Trophoblast cell (in vitro differentiated cells and primary cell): ENCODE results near the gene ZNF334.

Source experiments
- DNase-seq, 2 donors: peaks; one replicate each; pipeline ENCODE4 v3.0.0-alpha.2; 2016
- H2AFZ ChIP-seq: 2 replicates; pipeline ENCODE4 v1.6.1; 2013; ENCODE audit warnings: low read length, moderate library complexity, mild to moderate bottlenecking; ENCODE audit not compliant: insufficient read depth, poor library complexity
- H2AK5ac ChIP-seq: 2 replicates; pipeline ENCODE4 v1.6.1; 2013; ENCODE audit warnings: mild to moderate bottlenecking, low read length
- H2BK120ac ChIP-seq: 2 replicates; pipeline ENCODE4 v1.6.1; 2013; ENCODE audit warnings: low read length, mild to moderate bottlenecking, moderate library complexity; ENCODE audit not compliant: insufficient read depth, poor library complexity
- H2BK12ac ChIP-seq: 2 replicates; pipeline ENCODE4 v1.6.1; 2013; ENCODE audit warnings: mild to moderate bottlenecking, low read length, moderate library complexity
- H2BK5ac ChIP-seq: 2 replicates; pipeline ENCODE4 v1.6.1; 2013; ENCODE audit warnings: low read length, low read depth, moderate library complexity, mild to moderate bottlenecking; ENCODE audit not compliant: poor library complexity
- H3K14ac ChIP-seq: 2 replicates; pipeline ENCODE4 v1.6.1; 2013; ENCODE audit warnings: mild to moderate bottlenecking, low read length
- H3K18ac ChIP-seq: 2 replicates; pipeline ENCODE4 v1.6.1; 2013; ENCODE audit warnings: mild to moderate bottlenecking, low read length
- H3K23ac ChIP-seq: 2 replicates; pipeline ENCODE4 v1.6.1; 2013; ENCODE audit warnings: low read length
- H3K27ac ChIP-seq: 2 replicates; pipeline ENCODE4 v1.5.1; 2013; ENCODE audit warnings: low read depth, mild to moderate bottlenecking, inconsistent platforms, low read length, moderate library complexity
- H3K27me3 ChIP-seq: 2 replicates; pipeline ENCODE4 v1.6.1; 2013; ENCODE audit warnings: inconsistent platforms, mild to moderate bottlenecking, low read length, moderate library complexity; ENCODE audit not compliant: insufficient read depth
- H3K36me3 ChIP-seq, 2 experiments: 1 replicate in 1 of 2; 2 replicates in 1 of 2; pipeline ENCODE4 v1.6.1; 2013; ENCODE audit warnings: low read length in 2 of 2, mild to moderate bottlenecking in 2 of 2, moderate library complexity in 1 of 2; ENCODE audit not compliant: insufficient read depth in 2 of 2, control insufficient read depth in 1 of 2
- H3K4ac ChIP-seq: 2 replicates; pipeline ENCODE4 v1.6.1; 2013; ENCODE audit warnings: low read depth, mild to moderate bottlenecking, low read length, moderate library complexity
- H3K4me1 ChIP-seq, 2 experiments: 1 replicate in 1 of 2; 2 replicates in 1 of 2; pipeline ENCODE4 v1.6.1; 2013; ENCODE audit warnings: low read length in 2 of 2, mild to moderate bottlenecking in 2 of 2, moderate library complexity in 1 of 2; ENCODE audit not compliant: insufficient read depth in 2 of 2, control insufficient read depth in 1 of 2
- H3K4me2 ChIP-seq: 2 replicates; pipeline ENCODE4 v1.6.1; 2013; ENCODE audit warnings: inconsistent platforms, mild to moderate bottlenecking, low read length, moderate library complexity
- H3K4me3 ChIP-seq: 2 replicates; pipeline ENCODE4 v1.5.1; 2013; ENCODE audit warnings: mild to moderate bottlenecking, low read depth, low read length, inconsistent platforms
- H3K79me1 ChIP-seq: one replicate; pipeline ENCODE4 v1.6.1; 2013; ENCODE audit warnings: low read length
- H3K79me2 ChIP-seq: 2 replicates; pipeline ENCODE4 v1.6.1; 2013; ENCODE audit warnings: low read length, mild to moderate bottlenecking; ENCODE audit not compliant: control insufficient read depth, insufficient read depth, poor library complexity
- H3K9ac ChIP-seq: 2 replicates; pipeline ENCODE4 v1.6.1; 2013; ENCODE audit warnings: mild to moderate bottlenecking, low read length
- H3K9me3 ChIP-seq: 2 replicates; pipeline ENCODE4 v1.6.1; 2013; ENCODE audit warnings: low read depth, mild to moderate bottlenecking, control low read depth, inconsistent platforms, low read length; ENCODE audit not compliant: insufficient read depth
- H4K12ac ChIP-seq: 2 replicates; pipeline ENCODE4 v1.6.1; 2013; ENCODE audit warnings: low read depth, mild to moderate bottlenecking, low read length, moderate library complexity
- H4K8ac ChIP-seq: 2 replicates; pipeline ENCODE4 v1.6.1; 2013; ENCODE audit warnings: low read depth, mild to moderate bottlenecking, low read length, moderate library complexity
- H4K91ac ChIP-seq: one replicate; pipeline ENCODE4 v1.6.1; 2013; ENCODE audit warnings: low read depth, mild to moderate bottlenecking, low read length, moderate library complexity
- WGBS: extraction: QIAGEN DNeasy Blood & Tissue Kit; methylation state at CpG from one replicate; pipeline ENCODE4 v1.1.7; 2013; ENCODE audit warnings: missing lambda C conversion rate; ENCODE audit not compliant: insufficient read length, insufficient coverage; ENCODE audit errors: extremely low coverage; 5-methylcytosine and 5-hydroxymethylcytosine counted together

The ZNF334 gene

GRCh38 chr20:46455729-46456128 lies 57.6 kb downstream of the ZNF334 start:
- no peak overlapping the region for H3K27ac ChIP-seq
- H3K4me2 ChIP-seq: no peak overlapping the region
- peaks cover 3% of the 10 kb centered on the region for H3K79me1 ChIP-seq
- no peak overlapping the region for H2BK5ac ChIP-seq
- peaks cover 5% of the 10 kb centered on the region for H3K9me3 ChIP-seq
- H2AFZ ChIP-seq: no peak overlapping the region
- no peak overlapping the region for H3K23ac ChIP-seq
- no peak overlapping the region for H2BK120ac ChIP-seq
- no peaks in the 10 kb centered on the region for H3K27me3 ChIP-seq
- no peak overlapping the region for H4K8ac ChIP-seq
- H4K91ac ChIP-seq: no peak overlapping the region
- H3K18ac ChIP-seq: no peak overlapping the region
- H3K79me2 ChIP-seq: no peaks in the 10 kb centered on the region
- DNase-seq: no peak
- H2AK5ac ChIP-seq: no peak overlapping the region
- H4K12ac ChIP-seq: no peak overlapping the region
- no CpG with 5 or more reads among the region's 2 CpGs for WGBS
- H3K14ac ChIP-seq: no peak overlapping the region
- no peak overlapping the region for H3K4ac ChIP-seq
- no peak overlapping the region for H3K9ac ChIP-seq
- H3K4me3 ChIP-seq: no peak overlapping the region
- peaks cover 2 to 4% of the 10 kb centered on the region in 2 experiments for H3K36me3 ChIP-seq
- peaks cover 0 to 4% of the 10 kb centered on the region in 2 experiments for H3K4me1 ChIP-seq
- no peak overlapping the region for H2BK12ac ChIP-seq
